NCI-H510A (cell line): ENCODE data around the gene CCDC32.

Experiments
- DNase-seq: peaks from one replicate; lab custom pipeline; 2025; lab: John Stamatoyannopoulos, UW

The CCDC32 gene

GRCh38 chr15:40565333-40566238, 744 bp upstream of the CCDC32 start:
- DNase-seq, result no peak

- DNase-seq, result no peak
Observed at GRCh38 chr15:40563426-40563825, 1.4 kb downstream of the CCDC32 start.

DNA sequence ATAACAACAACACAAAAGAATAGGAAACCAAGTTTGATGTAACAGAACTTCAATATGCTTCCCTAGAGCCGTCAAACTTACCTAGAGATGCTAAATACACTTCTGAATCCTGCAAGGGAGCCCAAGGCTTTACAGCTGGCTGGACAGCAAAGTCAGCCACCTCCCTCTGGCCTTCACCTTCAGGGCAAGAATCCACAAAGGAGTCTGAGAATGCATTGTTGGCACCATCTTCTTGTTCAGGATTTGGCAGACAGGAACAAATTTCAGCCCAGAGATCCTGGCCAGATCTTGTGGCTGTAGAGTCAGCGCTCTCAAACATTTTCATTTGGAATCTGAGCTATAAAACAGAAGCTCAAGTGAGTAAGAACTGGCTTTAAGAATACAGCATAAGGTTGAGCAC, 2.2 kb downstream of the CCDC32 start:
- no peak for DNase-seq

DNA sequence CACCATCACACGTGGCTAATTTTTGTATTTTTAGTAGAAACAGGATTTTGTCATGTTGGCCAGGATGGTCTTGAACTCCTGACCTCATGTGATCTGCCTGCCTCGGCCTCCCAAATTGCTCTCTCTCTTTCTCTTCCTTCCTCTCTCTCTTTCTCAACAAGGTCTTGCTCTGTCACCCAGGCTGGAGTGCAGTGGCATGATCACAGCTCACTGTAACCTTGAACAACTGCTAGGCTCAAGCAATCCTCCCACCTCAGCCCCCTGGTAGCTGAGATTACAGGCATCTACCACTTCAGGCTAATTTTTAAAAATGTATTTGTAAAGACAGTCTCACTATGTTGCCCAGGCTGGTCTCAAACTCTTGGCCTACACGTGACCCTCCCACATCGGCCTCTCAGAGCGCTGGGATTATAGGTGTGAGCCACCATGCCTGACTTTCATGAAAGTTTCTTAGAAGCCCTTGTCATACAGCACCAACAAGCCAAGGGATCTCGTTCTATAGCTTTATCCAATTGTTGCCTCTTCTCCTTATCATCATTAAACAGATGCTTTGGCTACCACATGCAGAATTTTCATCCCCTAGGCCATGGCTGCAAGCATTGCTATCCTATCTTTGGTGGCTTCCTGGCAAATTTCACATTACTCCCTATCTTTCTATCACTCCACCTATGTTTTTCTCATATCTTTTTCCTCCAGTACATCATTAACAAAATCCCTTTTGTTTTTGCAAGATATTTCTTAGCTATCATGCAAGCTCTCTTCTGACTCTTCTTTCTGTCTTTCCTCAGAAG, 5.7 kb downstream of the CCDC32 start:
- DNase-seq, result no peak

GRCh38 chr15:40555876-40556275, 9.0 kb downstream of the CCDC32 start:
- DNase-seq, result no peak

- no peak for DNase-seq
Observed at GRCh38 chr15:40554161-40554525, 10.7 kb downstream of the CCDC32 start.

- no peak for DNase-seq
Observed at GRCh38 chr15:40550341-40551037, 14.4 kb downstream of the CCDC32 start.

- DNase-seq, result no peak
Observed at GRCh38 chr15:40549894-40550293, 14.9 kb downstream of the CCDC32 start.

DNA sequence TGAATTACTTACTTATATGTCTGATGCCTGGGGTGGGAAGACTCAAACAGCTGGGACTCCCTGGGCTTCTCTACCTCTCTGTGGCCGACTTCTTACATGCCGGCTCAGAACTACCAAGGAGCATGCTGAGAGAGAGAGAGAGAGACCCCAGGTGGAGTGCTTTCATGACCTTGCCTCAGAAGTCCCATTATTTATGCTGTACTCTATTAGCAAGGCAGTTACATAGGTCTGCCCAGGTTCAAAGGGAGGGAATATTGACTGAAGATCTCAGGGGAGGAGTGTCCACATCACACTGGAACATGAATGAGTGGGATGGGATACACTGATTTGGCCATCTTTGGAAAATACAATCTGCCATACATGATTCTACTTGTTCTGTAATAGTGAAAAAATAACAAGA, 16.2 kb downstream of the CCDC32 start:
- no peak for DNase-seq

- DNase-seq, result no peak
Observed at GRCh38 chr15:40545457-40545856, 19.4 kb downstream of the CCDC32 start.

- DNase-seq, result no peak
Observed at GRCh38 chr15:40543631-40544294, 21.1 kb downstream of the CCDC32 start.

DNA sequence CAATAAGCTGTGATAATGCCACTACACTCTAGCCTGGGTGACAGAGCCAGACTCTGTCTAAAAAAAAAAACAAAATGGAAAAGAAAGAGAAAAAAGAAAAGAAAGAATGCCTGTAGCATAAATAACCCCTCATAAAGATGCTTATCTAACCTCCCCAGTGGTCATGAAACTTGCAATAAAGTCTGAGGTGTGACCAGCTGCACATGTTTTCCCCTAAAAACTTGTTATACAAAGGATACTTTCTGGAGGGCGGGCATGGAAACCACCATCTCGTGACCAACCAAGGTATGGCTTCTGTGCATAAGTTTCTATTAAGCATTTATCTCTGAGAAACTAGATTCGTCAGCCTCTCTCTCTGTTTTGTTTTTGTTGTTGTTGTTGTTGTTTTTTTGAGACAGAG, 21.8 kb downstream of the CCDC32 start:
- no peak for DNase-seq

- no peak for DNase-seq
Observed at GRCh38 chr15:40538976-40539375, 25.9 kb downstream of the CCDC32 start.

DNA sequence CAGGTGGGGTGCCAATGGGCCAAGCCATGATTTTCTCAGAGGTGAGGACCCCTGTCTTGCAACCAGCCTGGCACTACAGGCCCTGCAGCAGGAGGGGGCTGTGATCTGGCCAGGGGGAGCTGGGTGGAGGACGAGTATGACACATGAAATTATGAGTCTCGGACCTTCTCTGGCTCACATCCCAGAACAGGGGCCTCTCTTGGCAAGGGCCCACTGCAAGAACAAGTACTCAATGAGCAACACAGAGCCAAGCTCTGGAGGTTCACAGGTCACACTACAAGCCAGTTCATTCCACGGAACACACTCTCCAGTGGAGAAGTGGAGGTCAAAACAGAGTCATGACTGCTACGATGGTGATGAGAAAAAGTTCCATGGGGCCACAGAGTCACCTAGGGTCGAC, 28.3 kb downstream of the CCDC32 start:
- DNase-seq, result no peak

GRCh38 chr15:40534371-40534770, 30.5 kb downstream of the CCDC32 start:
- no peak for DNase-seq

DNA sequence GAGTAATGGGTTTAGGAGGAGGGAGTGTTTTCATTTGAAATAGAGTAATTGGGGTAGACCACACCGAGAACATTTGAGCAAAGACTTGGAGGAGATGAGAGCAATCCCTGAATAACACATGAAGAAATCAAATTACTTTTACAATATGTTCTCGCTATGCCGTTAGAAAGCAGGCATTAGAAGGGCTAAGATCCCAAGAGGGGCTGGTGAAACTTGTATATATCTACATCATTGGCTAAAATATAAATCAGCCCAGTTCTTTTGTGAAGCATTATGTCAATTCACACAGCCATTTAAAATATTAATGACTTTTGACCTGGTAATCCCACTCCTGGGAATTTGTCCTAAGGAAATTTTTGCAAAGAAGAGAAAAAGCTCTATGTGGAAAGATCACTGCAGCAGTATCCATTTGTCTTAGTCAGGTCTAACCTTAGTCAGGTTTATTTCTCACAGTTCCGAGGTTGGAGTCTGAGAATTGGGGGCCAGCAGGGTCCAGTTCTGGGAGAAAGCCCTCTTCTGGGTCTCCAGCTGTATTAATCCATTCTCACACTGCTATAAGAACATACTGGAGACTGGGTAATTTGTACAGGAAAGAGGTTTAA, 31.0 kb downstream of the CCDC32 start:
- no peak for DNase-seq

DNA sequence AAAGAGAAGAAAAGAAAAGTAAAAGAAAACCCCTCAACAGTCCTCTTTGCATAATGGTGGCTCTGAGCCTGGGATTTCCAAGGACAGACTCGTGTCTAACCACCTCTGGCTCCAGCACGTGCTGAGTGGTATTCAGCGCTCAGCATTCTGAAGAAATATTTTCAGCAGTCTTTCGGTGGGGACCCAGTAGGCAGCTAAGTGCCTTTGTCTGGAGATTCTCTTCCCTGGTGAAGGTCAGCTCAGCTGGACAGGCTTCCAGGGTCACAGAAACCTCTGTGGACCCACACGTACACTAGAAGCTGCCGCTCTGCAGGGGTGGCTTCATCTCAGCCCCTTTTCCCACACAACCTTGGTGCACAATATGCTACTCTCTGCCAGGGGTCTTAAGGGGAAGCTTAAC, 36.0 kb downstream of the CCDC32 start:
- no peak for DNase-seq

DNA sequence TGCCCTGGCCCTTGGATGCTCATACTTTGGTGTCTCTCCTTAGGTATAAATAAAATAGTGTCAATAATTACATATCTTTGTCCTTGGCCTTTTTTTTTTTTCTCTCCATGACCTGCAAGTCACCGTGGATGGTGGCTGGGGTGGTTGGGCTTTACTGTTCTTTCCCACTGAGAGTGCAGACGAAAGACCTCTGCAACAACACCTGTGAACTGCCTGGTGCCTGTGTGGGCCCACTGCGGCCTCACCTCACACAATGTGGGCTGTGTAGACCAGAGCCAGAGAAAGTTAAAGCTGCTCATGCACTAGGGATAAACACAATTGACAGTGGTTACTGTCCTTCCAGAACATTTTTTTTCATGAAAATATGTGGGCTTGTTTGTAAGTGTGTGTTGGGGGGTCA, 39.0 kb downstream of the CCDC32 start:
- no peak for DNase-seq

GRCh38 chr15:40523611-40524010, 41.2 kb downstream of the CCDC32 start:
- DNase-seq, result no peak

- DNase-seq, result no peak
Observed at GRCh38 chr15:40516322-40516721, 48.5 kb downstream of the CCDC32 start.

GRCh38 chr15:40513609-40514008, 51.2 kb downstream of the CCDC32 start:
- no peak for DNase-seq

DNA sequence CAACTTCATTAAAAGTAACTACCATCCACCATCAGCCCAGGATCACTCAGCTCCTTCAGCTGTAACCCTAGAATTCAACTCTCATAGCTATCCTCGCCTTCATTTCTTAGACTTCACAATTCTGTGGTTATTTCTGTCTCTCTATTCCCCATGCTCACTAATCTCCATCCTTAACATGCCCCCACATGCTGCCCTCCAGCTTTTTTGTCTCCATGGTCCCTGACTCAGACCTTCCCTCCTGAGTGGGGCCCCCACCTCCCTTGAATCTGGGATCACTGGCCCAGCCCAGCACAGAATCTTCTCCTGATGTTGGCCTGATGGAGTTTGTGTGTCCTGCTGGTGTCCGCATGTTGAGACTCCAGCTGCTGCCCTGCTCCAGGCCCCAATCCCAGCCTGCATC, 52.4 kb downstream of the CCDC32 start:
- no peak for DNase-seq
